Fibroblast of the aortic adventitia (primary cell): Measurements from ENCODE around the gene ZNF536. TPM values are rescaled to one million over a fixed set of nuclear protein-coding genes. Genes with fewer than 3 reads are reported as not detected.

ENCODE experiments used
- DNase-seq: peaks from one replicate; pipeline ENCODE4 v3.0.0-alpha.2; 2010; ENCODE audit warnings: low read depth
- H3K4me3 ChIP-seq: 2 replicates; pipeline ENCODE4 v1.5.1; 2011; ENCODE audit warnings: low read depth, mild to moderate bottlenecking, control low read depth, low read length, moderate library complexity
- total RNA-seq: library from RNA; depleted of rRNA; stranded (reverse); fragments of >200 nt; gene quantifications from 2 replicates; pipeline ENCODE4 v1.2.3, GENCODE V29; 2012; ENCODE audit warnings: low replicate concordance
- TF ChIP-seq, protein P1 (sequence below): IDR thresholded peaks from 2 replicates; pipeline ENCODE4 v1.5.1; 2011; ENCODE audit warnings: mild to moderate bottlenecking, low read length, control low read depth, inconsistent platforms; ENCODE audit not compliant: insufficient read depth

The ZNF536 gene
- total RNA-seq, 1 donor, result 0.90 TPM

DNA sequence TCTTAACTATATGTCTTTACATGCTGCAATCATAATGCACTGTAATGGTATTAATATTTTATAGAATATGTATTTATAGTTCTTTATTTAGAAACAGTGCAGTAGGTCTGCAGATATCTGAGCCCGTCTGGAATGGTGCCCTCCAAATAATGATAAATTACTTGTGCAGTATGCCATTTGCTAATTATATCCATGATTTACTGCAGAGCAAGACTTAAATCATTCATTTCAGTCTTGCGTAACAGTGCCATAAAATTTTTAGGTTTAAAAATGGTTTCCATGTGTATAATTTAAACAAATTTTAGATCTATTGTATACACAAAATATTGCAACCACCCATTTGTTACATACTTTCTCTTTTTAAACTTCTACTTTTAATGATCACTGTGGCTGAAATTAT is 175.1 kb downstream of the ZNF536 start:
- TF ChIP-seq, protein P1, sequence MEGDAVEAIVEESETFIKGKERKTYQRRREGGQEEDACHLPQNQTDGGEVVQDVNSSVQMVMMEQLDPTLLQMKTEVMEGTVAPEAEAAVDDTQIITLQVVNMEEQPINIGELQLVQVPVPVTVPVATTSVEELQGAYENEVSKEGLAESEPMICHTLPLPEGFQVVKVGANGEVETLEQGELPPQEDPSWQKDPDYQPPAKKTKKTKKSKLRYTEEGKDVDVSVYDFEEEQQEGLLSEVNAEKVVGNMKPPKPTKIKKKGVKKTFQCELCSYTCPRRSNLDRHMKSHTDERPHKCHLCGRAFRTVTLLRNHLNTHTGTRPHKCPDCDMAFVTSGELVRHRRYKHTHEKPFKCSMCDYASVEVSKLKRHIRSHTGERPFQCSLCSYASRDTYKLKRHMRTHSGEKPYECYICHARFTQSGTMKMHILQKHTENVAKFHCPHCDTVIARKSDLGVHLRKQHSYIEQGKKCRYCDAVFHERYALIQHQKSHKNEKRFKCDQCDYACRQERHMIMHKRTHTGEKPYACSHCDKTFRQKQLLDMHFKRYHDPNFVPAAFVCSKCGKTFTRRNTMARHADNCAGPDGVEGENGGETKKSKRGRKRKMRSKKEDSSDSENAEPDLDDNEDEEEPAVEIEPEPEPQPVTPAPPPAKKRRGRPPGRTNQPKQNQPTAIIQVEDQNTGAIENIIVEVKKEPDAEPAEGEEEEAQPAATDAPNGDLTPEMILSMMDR, result no peak
- DNase-seq, result no peak
- H3K4me3 ChIP-seq, result no peak overlapping the region

DNA sequence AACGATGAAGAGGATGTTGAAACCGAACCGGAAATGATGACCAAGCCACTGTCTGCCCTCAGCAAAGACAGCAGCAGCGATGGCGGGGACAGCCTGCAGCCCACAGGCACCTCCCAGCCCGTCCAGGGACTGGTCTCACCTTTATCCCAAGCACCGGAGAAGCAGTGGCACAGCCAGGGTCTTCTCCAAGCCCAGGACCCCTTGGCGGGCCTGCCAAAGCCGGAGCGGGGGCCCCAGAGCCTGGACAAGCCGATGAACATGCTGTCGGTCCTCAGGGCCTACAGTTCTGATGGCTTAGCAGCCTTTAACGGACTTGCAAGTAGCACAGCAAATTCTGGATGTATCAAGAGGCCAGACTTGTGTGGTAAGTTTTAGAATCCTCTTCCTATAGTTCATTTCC is 177.0 kb downstream of the ZNF536 start:
- no peak overlapping the region for H3K4me3 ChIP-seq
- TF ChIP-seq, protein P1, result no peak
- no peak for DNase-seq

DNA sequence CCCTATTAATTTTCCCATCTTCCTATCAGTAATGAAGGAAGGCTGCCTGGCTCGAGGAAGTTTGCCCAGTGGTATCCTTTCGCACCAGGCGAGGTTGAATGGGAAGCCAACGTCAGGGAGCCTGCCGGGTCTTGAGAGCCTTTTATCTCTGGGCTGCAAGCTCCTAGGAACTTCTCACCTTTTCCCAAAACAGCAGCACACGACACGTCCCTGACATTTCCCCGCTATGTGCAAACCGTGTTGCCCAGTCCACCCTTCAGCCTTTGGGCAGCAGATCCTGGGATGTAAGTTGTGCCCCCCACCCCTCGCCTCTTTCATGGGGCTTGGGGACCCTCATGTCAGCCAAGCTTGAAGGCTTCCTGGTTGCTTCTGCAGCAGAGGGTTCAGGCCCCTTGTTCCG is 179.1 kb downstream of the ZNF536 start:
- TF ChIP-seq, protein P1, result no peak
- DNase-seq, result no peak
- no peak overlapping the region for H3K4me3 ChIP-seq

DNA sequence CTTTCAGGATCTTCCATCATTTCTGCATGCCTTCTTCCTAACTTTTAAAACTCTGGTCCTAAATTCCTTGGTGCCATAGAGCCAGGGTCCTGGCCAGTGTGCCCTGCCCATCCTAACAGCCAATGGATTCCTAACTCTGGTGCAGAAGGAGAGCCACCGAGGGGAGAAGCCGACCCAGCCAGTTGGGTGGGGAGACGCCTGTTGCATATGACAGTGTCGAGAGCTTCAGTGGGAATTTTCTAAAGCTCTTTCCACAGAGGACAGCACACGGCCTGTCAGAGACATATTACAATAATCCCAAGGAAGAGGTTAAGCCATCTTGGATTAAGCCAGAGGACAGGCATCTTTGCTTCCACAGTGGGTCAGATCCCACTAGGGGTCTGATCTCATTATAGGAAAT is 180.4 kb downstream of the ZNF536 start:
- DNase-seq, result no peak
- TF ChIP-seq, protein P1, result no peak
- H3K4me3 ChIP-seq, result no peak overlapping the region

DNA sequence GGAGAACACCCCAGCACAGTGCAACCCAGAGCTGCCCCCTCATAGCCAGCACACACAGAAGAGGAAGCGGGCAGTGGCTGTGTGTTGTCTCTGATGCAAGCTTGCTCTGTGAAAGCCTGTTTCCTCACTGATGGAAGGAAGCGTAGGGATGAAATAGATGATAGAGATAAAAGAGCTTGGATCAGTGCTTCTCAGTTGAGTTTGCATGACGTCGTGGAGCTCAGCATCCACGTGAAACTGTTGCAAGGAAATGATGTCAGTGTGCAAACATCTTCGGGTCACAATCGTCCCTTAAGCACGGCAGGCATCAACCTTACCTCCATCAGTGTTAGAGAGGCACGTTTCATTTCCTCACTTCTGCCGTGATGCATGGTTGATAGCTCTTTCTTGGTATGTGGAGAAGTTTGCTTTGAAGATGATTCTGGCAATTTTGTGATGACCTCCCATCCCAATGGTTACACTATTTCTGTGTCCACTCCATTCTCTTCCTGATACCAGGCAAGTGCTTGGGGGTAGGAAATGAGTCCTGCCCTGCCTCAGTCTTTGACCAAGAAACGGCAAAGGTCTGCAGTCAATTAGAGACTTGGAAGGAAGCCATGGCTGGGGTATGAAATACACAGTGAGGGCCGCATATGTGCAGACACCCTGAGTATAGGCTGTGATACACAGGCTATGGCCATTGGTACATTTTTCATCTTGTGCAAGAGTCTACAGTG is 183.0 kb downstream of the ZNF536 start:
- TF ChIP-seq, protein P1, result no peak
- no peak for DNase-seq
- H3K4me3 ChIP-seq, result no peak overlapping the region

DNA sequence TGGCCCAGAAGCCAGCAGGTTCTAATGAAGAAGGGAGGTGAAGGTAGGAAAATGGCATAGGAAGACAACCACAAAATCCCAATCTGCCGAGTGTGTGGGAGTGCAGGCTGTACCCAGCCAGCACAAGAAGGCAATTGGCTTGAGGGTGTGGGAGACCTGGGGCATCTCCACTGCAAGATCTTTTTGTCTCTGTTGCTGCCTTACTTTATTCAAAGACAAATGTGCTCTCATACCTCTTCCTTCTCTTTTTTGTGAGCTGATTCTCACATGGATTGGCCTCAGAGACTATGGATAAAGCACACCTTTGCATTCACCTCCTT is 183.6 kb downstream of the ZNF536 start:
- TF ChIP-seq, protein P1, result no peak
- DNase-seq, result no peak
- no peak overlapping the region for H3K4me3 ChIP-seq

DNA sequence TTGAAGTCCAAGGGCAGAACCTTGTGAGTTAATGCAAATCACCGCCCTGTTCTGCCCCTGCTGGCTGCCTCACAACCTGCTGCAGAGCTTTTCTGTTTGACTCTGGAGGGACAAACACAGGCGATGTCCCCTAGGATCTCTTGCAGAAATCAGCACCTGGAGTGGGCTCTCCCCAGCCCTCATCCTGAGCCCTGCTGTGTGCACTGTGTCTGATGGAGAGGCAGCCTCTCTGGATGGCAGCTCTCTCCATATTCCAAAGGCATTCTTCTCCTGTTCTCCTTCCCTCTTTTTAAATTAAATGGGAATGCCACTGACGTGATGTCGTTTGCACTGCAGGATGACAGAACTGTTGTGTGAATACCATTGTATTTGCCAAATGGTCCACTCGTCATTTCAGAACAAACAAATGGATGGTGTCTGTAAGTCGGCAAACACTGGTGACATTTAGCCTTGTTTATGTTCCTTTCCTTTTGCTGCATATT is 184.1 kb downstream of the ZNF536 start:
- DNase-seq, result no peak
- TF ChIP-seq, protein P1, result no peak
- H3K4me3 ChIP-seq, result no peak overlapping the region
